CMK (cell line): ENCODE measurements around the gene PAK6.
A peak's percentile ranks its signal among the peaks of the same experiment; 100 is the strongest.

Source experiments
- DNase-seq: peaks from one replicate; pipeline ENCODE4 v3.0.0-alpha.2; 2010; ENCODE audit warnings: low read depth

The PAK6 gene

DNA sequence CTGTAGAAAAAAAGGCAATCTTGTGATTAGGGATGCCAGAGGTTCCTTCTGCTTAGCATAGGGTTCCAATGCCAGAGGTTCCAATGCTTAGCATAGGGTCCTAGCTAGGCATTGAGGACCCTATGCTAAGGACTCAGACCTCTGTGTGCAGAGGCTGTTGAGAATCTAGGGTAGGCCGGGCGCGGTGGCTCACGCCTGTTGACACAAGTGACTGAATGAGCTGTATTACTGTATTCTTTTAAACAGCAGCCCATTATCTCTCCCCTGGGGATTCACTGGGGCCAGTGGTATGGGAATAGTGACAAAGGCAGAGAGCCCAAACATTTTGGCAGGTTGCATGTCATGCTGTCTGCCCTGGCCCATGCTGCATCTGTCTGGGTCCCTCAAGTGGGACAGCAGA is 16.2 kb downstream of the PAK6 start:
- no peak for DNase-seq

DNA sequence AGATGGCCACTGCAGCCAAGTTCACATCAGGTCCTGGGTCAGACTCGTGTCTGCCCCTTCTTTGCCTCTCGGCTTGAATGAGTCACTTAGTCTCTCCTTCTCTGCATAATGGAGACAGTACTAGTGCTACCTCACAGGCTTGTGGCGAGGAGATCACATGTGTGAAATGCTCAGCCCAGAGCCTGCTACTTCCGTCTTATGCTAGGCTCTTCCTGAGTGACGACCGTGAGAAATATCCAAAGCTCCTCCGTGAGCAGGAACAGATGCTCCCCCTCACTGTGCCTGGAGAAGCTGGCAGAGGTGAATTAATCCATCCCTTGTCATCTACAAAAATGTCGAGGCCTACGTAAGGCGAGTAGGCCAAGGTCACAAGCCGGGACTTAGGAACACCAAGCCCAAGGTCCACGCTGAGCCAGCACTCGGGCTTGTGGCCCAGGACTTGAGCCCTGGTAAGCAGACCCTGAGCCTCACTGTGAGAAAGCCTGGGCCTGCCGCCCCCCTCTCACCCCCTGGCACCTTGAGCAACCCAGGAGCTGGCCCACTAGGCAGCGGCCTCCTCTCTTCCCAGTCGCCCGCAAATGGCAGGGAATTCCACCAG is 17.9 kb downstream of the PAK6 start:
- DNase-seq = no peak

DNA sequence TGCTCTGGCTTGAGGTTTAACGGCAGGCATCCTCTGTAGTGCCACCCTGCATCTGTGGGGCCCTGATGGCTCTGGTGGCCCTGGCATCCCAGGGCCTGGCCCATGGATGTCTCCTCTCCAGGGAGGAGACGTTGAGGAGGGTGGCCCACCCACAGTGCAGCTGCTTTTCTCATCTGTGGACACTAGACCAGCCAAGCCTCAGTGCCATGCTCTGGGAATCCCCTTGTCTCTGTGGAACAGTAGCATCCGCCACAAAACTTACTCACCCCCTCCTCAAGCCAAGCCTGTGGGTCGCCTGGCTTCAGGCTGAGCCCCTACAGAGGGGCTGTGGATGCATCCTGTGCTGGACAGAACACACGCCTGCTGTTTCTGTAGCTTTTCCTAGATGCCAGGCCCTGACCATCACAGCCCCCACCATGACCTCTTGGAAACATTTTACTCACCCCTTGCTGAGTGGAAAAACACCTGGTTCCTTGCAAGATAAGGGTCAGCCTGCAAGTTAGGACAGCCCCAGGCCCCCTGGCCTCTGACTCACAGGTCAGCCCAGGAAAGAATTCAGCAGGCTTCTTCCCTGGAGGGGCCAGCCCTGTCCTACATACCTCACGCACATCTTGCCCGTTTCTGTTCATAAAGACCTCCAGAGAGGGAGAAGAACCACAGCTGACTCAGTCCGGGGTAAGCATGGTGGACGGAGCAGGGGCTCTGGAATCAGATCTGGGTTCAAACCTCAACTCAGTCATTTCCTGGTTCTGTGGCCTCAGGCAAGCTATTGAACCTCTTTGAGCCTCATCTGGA is 19.0 kb downstream of the PAK6 start:
- no peak for DNase-seq

DNA sequence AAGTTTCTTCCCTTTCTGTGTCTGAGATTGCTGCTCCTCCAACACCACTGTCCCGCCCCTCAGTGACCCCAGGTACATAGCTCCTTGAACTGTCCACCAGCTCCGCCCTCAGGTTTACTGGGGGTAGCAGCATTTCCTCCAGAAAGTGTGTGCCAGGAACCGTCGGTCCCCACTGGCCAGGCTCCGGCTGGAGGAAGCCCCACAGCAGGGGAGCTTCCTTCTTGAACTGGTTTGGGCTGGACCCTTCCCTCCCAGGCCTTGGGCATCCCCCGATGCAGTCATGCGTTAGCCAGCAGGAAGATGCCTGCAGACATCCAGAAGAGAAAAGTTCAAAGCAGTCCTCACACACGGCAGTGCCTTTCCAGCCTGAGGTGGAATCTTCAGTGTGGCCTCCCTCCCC is 19.7 kb downstream of the PAK6 start:
- no peak for DNase-seq

DNA sequence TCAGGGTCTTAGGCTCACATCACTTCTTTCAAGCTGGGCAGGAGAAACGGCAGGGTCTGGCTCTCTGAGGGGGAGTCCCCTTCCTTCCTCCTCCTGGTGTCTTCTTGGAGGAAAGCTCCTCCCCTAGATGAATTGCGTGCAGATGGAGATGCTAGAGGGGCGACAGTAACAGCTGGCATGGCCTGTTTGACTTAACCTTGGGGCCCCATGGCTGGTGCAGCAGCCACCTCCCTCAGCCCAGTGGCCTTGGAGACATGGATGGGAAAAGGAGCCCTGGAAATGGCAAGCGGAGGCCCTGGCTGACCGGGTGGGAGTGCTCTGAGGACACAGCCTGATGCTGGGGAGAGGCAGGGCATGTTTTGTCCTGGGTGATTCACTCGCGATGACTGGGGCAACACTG is 20.2 kb downstream of the PAK6 start:
- DNase-seq = no peak

DNA sequence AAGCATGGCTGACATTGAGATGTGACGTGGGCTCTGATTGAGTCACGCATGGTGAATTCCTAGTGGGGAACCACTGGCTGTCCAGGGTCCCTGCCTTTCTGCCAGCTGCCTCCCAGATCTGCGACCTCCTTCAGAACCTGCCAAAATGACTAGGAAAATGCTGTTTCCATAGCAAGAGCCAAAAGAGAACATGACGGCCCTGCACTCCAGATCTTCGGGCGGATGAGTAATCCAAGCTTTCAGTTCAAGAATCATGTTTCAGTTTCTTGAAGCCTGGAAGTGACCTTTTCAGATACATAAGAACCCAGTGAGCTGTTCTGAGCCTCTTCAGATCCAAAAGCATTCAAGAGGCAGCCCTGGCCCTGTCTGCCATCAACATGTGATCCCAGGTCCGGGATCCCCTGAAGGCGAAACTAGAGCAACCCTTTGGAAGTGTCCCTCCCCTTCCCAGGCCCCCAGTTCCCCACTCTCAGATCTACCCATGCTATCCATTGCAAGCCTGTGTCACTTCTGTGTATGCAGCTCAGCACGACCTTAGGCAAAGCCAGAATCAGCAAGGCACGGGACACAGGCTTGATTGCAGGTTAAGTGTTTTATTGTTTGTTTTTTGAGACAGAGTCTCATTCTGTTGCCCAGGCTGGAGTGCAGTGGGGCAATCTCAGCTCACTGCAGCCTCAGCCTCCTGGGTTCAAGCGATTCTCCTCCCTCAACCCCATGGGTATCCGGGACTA is 24.3 kb downstream of the PAK6 start:
- DNase-seq = no peak

DNA sequence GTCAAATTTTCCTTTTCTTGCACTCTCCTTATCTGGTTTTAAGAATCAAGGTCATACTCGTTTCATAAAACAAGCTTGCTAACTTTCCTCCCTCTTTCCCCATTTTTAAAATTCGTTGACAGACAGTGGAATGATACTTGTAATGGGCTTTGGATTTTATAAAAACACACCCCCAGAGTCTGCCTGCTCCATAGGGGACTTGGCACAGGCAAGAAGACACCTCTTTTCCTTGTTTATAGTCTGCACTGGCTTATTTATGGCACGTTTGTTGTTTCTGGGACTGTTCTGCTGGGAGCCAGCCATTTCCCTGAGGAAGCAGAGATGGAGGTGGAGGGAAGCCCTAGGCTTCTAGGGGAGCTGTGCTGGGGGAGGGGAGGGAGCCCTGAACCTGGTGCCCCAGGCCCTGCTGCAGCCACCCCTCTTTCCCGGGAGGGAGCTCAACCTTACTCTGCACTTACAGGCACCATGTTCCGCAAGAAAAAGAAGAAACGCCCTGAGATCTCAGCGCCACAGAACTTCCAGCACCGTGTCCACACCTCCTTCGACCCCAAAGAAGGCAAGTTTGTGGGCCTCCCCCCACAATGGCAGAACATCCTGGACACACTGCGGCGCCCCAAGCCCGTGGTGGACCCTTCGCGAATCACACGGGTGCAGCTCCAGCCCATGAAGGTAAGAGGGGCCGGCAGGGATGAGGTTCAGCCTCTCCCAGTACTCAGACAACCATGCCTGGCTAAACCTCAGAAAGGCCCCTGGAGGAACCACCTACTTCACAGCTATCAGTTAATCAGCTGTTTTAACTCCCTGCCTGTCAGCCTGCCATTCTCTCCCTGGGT is 25.7 kb downstream of the PAK6 start:
- DNase-seq = no peak

DNA sequence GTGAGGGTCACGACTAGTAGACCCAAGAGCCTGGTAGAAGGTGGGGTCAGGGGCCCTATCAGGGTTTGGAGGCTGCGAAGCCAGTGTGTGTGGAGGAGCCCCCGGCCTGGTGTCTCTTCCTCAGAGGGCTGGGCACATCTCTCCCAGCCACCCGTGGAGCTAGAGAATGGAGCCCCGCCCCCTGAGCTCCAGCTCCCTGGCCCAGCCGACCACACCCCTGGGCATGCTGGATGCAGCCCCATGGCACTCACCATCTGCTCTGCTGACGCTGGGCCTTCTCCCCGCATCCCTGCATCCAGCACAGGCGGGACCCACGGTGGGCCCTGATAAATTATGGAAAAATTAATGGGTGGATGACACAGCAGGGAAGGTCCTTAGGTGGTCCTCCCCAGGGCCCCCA is 26.5 kb downstream of the PAK6 start:
- no peak for DNase-seq

DNA sequence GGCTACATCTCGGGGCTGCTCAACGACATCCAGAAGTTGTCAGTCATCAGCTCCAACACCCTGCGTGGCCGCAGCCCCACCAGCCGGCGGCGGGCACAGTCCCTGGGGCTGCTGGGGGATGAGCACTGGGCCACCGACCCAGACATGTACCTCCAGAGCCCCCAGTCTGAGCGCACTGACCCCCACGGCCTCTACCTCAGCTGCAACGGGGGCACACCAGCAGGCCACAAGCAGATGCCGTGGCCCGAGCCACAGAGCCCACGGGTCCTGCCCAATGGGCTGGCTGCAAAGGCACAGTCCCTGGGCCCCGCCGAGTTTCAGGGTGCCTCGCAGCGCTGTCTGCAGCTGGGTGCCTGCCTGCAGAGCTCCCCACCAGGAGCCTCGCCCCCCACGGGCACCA is 27.0 kb downstream of the PAK6 start:
- DNase-seq = no peak

DNA sequence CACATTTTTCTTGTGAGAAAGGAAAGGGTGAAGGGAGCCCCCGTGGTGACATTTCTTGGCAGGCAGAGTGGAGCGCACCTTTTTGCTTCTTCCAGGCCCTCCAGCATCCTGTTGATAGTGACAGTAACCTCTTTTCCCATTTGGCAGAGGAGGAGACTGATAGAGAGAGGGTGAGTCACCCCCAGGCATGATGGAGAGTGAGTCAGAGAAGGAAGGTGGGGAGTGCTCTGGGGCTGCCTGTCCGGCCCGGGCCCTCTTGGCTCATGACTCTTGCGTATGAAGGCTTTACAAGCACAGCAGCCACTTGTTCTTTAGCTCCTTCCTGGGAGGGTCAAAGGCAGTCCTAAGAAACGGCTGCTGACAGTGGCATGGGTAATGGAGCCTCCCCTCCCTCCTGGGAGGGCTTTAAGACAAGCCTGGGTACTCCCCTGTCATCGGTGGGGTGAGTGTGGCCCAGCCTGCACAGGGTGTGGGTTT is 28.0 kb downstream of the PAK6 start:
- DNase-seq = no peak

DNA sequence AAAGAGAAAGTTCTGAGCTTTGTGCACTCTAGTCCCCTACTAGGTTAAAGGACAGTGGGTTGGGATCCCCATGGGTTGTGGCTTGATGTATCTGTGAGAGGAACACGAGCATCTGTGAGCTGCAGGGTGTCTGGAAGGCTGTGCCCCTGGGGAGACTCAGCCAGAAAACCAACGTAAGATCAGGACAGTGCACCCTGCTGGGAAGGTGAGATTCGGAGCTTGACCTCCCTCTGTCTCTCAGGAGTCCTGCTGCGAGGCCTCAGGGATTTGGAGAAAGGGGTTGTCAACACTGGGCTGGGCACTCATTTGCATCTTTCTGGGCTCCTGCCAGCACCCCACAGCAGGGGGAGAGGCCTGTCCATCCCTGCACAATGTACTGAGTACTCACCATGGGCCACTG is 28.8 kb downstream of the PAK6 start:
- no peak for DNase-seq

DNA sequence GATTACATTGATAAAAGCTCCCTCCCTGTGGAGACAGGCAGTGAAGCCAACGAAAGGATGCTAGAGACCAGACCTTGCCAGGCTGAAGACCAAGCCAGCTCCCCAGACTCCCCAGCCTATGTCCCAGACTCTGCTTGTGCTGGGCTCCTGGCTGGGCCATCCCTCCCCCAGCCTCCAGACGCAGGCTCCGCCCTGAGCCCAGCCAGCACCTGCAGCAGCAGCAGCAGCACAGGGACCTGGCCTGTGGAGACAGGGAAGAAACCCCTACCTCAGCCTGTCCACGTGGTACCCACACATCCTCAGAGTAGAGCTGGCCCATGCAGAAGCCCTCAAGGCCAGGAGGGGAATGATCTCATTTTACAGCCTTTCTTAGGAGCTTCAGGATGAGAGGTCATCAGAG is 30.7 kb downstream of the PAK6 start:
- DNase-seq = no peak

DNA sequence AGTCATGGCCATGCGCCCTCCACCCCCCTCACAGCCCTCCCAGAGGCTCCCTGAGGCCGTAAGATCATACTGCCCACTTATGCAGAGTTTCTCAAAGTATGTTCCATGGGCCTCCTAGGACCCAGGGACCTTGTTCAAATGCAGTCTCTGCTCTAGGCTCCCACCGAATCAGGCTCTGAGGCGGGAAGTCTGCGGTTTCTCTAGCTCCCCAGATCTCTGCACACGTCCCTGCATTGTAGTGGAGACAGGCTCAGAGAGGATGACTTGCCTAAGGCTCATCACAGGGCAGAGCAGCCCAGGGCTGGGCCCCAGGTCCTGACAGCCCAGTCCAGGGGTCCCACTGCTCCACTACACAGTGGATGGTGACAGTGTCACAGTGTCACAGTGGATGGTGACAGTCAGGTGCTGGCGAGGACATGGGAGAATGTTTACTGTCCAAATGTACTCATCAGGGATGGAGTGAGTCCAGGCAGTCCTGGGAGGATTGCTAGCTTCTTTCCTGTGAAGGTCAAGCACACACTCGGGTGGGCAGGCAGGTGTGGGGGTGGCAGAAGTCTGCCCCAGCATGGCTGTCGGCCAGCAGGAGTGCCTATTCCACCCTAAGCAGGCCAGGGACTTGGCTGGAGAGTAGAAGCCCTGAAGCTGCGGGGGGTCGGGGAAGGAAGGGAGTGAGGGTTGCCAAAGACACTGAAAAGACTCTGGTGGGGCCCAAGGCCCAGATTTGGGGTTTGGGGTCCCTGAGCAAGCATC is 31.6 kb downstream of the PAK6 start:
- no peak for DNase-seq

DNA sequence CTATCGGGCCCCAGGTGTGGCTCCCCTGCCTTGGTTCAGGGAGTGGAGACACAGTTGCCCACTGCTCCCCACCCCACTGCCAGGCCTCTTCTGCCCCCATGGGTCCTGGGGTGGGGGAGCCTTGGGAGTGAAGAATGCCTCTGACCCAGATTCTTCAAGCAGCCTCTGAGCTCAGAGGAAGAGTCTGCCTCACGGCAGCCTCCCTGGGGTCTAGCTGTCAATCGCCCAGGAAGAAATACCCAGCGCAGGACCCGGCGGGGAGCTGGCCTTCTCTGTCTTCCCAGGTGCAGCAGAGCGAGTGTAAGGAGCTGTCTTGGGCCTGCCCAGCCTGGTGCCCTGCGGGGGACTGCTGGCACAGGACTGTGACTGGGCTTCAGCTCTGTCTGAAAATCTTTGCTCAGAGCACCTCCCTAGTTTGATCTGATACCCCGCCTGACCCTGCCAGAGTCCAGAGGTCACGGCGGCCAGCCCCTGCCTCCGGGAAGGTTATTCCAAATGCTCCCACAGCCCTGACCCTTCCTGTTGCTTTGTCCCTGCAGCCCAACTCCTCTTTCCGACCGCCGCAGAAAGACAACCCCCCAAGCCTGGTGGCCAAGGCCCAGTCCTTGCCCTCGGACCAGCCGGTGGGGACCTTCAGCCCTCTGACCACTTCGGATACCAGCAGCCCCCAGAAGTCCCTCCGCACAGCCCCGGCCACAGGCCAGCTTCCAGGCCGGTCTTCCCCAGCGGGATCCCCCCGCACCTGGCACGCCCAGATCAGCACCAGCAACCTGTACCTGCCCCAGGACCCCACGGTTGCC is 33.0 kb downstream of the PAK6 start:
- DNase-seq = no peak

DNA sequence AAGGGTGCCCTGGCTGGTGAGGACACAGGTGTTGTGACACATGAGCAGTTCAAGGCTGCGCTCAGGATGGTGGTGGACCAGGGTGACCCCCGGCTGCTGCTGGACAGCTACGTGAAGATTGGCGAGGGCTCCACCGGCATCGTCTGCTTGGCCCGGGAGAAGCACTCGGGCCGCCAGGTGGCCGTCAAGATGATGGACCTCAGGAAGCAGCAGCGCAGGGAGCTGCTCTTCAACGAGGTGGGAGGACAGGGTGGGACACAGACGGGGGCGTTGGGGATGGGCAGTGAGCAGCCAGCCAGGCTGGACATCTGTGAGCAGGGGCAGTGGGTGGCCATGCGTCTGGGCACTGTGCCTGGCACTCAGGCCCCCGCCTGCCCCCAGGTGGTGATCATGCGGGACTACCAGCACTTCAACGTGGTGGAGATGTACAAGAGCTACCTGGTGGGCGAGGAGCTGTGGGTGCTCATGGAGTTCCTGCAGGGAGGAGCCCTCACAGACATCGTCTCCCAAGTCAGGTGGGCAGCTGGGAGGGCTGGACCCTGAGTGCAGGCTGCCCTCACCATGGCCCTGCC is 33.7 kb downstream of the PAK6 start:
- no peak for DNase-seq

DNA sequence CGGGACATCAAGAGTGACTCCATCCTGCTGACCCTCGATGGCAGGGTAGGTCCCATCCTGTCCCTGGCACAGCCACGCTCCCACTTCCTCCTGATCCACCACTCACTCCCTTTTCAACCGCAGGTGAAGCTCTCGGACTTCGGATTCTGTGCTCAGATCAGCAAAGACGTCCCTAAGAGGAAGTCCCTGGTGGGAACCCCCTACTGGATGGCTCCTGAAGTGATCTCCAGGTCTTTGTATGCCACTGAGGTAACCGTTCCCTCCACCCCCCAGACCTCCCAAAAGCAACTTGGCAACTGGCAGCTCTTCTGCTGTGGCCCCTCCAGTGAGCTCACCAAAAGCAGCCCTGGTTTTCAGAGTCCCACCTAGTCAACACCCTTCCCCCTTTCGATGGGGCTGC is 34.6 kb downstream of the PAK6 start:
- no peak for DNase-seq

DNA sequence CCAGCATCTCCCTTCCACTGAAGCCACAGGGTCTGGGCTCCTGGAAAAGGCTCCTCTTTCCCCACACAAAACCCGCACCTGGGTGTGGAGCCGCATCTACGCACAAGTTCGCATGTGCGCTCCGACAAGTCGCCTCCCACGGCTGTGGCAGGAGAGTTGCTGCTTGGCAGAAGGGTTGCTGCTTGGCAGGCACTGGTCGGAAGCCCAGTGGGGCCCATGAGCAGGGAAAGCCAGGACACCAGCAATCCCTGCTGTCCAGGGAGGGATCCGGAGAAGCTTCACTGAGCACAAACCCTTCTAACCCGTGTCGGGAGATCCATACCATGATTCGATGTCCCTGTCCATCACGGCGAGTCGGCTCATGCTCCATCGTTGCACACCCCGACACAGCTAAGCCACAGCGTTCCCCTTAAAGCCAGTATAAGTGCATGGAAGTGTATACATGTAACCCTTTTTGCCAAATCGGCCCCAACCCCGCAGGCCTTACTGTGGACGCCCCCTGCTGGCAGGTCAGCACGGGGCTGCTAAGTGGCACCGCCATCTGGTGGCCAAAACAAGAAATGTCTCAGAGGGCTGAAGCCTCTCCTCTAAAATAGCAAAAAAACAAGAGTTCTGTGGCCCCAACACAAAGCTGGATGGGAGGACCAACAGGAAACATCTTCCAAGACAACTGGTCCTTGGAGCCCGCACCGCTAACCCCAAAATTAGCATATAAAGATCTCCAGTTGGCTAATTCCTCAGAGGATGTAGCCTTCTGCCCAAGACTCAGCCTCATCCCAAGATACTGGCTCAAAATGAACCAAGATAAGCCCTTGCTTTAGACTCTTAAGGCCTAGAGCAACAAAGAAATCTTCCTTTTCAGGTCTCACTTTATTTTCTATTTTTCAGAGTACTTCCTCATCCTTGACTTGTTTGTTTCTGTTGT is 35.7 kb downstream of the PAK6 start:
- peak; percentile 75 for DNase-seq

DNA sequence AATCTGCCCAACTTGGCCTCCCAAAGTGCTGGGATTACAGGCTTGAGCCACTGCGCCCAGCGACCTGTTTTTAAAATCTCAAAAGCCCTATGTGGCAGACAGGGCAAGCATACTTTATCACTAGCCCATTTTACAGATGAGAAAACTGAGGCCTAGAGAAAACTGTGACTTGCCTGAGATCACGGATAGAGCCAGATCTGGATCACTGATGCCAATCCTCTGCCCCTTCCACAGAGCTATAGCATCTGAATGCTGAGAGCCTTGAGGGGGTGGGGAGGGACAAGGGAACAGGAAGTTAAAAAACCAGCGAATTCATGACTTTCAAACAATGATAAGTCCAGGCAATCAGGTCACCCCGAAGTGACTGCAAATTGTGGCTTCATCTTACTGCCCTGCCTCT is 36.7 kb downstream of the PAK6 start:
- no peak for DNase-seq

DNA sequence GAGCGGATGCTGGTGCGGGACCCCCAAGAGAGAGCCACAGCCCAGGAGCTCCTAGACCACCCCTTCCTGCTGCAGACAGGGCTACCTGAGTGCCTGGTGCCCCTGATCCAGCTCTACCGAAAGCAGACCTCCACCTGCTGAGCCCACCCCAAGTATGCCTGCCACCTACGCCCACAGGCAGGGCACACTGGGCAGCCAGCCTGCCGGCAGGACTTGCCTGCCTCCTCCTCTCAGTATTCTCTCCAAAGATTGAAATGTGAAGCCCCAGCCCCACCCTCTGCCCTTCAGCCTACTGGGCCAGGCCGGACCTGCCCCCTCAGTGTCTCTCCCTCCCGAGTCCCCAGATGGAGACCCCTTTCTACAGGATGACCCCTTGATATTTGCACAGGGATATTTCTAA is 37.1 kb downstream of the PAK6 start:
- DNase-seq = no peak
